Measurements from ENCODE around the gene OTUD1.

The OTUD1 gene

GRCh38 chr10:23469596-23470237, 30.8 kb downstream of the OTUD1 start:
- DNase-seq (ENCODE audit: low read depth), result no peak

GRCh38 chr10:23472181-23472580, 33.3 kb downstream of the OTUD1 start:
- DNase-seq (ENCODE audit: low read depth), result no peak

GRCh38 chr10:23474081-23474480, 35.2 kb downstream of the OTUD1 start:
- no peak for DNase-seq (ENCODE audit: low read depth)

- no peak for DNase-seq (ENCODE audit: low read depth)
These were observed 35.8 kb downstream of the OTUD1 start for GRCh38 chr10:23474626-23475025.

- DNase-seq (ENCODE audit: low read depth), result no peak
These were observed 39.7 kb downstream of the OTUD1 start for GRCh38 chr10:23478570-23478969.

- no peak for DNase-seq (ENCODE audit: low read depth)
These were observed 41.1 kb downstream of the OTUD1 start for GRCh38 chr10:23479798-23480473.

- no peak for DNase-seq (ENCODE audit: low read depth)
These were observed 42.6 kb downstream of the OTUD1 start for GRCh38 chr10:23481363-23481961.

- DNase-seq (ENCODE audit: low read depth), result no peak
These were observed 51.2 kb downstream of the OTUD1 start for GRCh38 chr10:23490115-23490514.
